Tongue (tissue), 2 donors: ENCODE measurements around the gene MIB2. TPM values are rescaled to one million over a fixed set of nuclear protein-coding genes. Genes with fewer than 3 reads are reported as not detected.
A peak's percentile ranks its signal among the peaks of the same experiment; 100 is the strongest.

Experiments
- DNase-seq: peaks from one replicate; pipeline ENCODE4 v3.0.0-alpha.2; 2015
- total RNA-seq: library from RNA; depleted of rRNA; stranded (reverse); fragments of >200 nt; gene quantifications from one replicate; pipeline ENCODE4 v1.2.3, GENCODE V29; 2014

Gene MIB2
- total RNA-seq, 1 donor from 2014 or later: 79.5 TPM

DNA sequence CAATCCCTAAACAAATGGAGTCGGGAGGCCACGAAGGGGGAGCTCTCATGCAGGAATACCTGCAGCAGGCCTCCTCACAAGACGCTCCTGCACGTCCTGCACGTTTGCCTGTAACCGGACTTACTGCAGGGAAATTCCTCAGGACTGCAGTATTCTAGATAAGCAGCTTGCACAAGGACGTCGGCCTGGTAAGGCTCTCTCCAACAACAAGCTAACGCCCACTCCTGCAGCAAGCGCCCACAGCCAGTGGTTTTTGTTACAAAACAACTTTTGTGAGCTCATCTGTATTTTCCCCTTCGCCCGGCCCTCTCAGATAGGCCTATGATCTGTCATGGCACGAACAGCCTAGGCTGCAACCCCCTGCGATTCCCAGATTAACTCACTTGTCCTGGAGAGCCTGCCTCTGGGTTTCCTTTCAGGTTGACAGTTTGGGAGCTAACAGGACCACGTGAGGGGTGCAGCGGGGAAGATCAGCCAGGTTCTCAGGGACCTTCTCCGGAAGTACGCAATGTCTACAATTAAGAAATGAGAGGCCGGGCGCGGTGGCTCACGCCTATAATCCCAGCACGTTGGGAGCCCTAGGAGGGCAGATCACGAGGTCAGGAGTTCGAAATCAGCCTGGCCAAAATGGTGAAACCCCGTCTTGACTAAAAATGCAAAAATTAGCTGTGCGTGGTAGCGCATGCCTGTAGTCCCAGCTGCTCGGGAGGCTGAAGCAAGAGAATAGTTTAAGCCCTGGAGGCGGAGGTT lies 921 bp upstream of the MIB2 start:
- peak; percentile 48 for DNase-seq

DNA sequence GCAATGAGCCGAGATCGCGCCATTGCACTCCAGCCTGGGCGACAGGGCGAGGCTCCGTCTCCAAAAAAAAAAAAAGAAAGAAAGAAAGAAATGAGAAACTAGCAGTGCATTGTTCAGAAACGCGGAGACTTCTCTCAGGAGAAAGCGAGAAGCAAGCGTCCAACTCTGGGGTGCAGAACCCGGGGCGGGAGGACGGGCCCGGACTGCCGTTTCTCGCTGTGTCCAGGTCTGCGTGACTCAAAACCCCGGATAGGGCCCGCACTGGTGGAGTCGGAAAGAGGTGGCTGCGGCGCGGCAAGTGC lies 395 bp upstream of the MIB2 start:
- no peak for DNase-seq

DNA sequence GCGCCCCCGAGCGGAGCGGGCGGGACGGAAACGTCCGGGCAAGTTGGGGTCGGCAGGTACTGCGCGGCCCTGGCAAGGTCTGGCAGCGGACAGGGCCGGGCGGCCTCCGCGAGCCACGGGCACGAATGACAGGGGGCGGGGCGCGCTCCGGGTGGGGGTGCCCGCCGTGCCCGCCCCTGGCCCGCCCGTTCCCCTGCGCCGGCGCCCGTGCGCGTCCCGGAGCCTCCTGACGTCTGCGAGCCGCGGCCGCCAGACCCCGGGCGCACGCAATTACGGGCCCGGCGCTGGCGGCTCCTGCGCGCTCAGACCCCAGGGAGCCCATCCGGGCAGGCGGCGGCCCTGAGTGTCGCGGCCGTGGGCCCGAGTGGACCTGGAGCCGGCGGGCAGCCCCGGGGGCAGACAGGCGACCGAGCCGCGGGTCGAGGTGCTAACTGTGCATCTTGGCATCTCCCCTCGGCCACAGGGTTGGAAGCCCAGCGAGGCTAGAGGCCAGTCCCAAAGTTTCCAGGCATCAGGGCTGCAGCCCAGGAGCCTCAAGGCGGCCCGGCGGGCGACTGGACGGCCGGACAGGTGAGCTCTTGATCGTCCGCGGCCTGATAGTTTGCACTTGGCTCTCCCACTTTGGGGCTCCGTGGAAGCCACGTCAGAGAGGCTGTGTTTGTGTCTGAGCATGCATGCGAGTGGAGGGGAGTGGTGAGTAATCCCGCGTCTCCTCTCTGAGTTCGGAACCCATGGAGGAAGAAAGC lies 918 bp downstream of the MIB2 start:
- peak; percentile 35 for DNase-seq

DNA sequence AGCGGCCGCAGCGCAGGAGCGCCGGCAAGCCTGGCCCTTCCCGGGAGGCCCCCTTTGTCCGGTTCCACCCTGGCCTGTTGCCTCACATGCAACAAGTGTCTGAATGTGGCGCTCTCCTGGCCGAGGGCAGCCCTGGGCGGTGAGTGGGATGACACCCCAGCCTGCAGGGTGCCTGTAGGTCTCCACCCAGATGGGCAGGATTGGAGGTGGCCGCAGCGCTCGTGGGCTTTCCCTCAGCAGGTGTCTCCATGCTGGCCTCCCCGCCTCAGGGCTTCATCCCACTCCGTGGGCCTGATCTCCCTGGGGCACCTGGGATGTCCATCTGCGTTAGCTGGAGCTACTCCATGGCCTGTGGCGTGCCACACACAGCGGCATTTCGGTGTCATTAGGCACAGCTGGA lies 1.5 kb downstream of the MIB2 start:
- DNase-seq: no peak

DNA sequence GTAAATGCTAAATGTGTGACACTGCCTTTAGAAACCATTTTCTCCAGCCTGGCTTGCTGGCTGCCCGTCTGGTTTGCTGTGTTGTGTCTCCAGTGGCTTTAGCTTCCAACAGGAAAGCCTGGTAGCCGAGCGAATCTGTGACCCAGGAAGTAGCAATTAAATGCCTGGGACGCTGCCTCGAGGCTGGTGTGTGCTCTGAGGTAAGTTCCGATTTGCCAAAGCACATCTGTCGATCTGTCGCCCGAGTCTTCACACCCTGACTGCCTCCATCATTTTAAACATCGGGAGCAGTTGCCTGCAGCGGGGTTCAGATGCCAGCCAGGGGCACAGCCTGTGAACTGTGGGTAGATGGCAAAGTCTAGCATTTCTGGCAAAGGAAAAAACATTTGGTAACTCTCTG lies 2.2 kb downstream of the MIB2 start:
- DNase-seq: no peak

DNA sequence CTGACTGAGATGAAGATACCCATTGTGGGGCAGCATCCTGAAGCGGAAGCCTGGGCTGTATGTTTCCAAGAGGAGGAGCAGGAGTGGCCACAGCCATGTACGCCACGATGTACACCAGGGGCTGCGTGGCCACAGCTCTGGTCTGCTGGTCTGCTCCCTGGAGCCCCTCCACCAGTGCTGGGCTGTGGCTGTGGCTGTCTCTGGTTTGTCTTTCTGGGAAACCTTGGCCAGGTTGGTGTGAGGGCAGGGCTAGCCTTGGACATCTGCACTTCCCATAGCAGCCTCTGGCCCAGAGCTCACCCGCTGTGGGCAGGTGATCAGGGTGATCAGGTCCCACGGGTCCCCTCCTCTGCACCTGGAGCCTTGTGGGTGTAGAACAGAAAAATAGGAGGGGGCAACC lies 2.6 kb downstream of the MIB2 start:
- DNase-seq: no peak

DNA sequence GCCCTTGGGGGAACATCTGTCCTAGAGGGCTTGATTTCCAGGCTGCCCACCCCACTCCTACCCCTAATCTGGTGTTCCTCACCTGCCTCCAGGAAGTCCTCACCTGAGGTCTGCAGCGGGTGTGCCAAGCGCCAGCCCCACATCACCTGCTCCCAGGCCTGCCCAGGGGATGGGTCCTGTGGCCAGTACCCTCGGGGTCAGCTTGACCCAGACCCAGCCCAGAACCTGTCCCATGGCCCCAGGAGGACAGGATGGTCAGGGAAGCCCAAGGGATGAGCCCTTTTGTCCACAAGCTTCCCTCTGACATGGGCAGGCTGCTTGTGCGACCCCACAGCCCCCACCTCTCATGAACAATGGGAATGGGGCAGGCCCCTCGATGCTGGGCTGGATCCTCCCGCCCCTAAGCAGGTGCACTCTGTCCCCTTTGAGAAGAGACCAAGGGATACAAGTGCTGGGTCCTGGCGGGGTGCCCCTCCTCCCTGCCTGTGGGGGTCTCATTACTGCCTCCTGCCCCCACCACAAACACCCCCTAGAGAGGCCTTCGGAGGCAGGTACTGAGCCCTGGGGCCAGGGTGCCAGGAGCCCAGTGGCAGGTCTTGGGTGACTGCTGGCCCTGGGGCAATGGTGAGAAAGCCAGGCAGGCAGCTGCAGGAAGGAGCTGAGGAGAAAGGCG lies 3.2 kb downstream of the MIB2 start:
- no peak for DNase-seq

DNA sequence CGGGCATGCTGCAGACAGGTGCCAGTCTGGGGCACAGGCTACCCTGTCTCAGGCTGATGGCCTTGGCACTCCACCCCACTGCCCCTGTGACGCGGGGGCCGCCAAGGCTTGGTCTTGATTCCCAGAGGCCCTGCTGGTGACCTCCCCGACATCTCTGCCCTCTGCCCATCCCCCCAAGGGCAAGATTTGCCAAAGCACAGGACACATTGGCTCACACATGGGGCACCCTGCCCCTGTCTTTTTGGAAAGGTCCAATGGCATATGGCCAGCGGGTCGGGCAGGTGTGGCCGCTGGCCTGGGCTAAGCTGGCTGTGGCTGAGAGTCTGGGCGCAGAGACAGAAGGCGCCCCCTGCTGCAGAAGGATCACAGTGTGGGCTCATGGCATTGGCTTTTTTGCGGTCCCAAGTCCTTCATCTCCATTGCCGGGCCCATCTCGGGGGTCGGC lies 4.6 kb downstream of the MIB2 start:
- no peak for DNase-seq

DNA sequence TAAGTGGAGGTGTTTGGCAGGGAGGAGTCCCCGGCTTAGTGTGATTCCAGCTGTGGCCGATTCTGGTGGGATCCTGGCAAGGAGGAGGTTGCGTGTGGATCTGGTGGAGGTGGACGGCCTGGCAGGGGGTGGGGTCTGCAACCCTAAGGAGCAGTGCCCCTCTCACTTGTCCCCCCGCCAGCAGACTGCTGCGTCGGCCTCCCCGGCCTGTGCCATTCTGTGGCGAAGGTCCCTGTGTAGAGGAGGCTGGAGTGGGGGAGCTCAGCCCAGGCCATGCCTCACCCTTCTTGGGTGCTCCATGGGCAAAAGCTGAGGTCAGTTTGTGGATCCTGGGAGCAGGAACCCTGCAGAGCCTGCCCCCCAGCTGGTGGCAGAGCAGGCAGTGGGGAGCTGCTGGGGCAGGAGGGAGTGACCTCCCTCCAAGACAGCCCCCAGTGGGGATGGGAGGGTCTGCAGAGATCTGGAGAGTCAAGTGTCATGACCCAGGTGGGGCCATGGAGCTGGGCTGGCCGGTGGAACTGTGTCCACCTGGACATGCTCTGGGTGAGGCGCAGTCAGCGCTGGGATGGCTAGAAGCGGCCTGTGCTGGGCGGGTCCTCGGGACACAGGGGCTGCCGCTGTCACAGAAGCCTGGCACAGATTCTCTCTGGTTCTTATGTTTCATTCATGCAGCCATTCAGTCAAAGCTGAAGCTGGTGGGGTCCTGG lies 5.3 kb downstream of the MIB2 start:
- peak; percentile 48 for DNase-seq

DNA sequence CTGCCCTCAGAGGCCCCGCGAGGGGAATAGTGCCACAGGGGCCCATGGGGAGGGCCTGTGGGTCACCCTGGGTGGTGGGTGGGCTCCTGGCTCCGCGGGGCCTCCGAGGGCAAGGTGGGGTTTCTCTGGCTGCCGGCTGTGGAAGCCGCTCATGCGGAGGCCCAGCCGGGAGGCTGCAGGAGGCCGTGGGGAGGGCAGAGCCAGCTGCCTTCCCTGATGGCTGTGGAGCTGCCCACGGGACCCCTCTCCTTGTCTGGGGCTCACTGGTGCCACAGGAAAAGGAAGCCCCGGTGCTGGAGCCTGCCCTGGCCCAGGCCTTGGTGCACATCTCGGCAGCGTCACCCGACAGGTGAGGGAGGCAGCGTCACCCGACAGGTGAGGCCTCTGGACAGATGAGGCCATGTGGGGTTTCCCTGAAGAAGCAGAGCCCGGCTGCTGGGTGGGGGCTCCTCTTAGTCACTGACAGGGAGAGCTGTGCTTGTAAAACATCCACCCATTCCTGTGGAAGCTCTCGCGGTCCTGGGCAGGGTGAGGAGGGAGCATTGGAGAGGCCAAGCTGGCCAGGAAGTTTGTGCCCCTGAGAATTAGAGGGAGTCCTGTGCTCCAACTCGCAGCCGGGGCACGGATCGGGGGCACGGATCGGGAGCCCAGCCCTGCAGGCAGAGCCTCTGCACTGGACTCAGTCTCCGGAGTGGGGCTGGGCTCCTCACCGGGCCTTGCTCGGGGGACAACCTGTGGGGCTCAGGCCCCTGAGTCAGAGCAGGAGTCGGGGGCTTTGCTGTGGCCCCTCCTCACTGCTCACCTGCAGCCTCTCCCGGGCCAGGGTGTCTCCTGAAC lies 6.1 kb downstream of the MIB2 start:
- no peak for DNase-seq

DNA sequence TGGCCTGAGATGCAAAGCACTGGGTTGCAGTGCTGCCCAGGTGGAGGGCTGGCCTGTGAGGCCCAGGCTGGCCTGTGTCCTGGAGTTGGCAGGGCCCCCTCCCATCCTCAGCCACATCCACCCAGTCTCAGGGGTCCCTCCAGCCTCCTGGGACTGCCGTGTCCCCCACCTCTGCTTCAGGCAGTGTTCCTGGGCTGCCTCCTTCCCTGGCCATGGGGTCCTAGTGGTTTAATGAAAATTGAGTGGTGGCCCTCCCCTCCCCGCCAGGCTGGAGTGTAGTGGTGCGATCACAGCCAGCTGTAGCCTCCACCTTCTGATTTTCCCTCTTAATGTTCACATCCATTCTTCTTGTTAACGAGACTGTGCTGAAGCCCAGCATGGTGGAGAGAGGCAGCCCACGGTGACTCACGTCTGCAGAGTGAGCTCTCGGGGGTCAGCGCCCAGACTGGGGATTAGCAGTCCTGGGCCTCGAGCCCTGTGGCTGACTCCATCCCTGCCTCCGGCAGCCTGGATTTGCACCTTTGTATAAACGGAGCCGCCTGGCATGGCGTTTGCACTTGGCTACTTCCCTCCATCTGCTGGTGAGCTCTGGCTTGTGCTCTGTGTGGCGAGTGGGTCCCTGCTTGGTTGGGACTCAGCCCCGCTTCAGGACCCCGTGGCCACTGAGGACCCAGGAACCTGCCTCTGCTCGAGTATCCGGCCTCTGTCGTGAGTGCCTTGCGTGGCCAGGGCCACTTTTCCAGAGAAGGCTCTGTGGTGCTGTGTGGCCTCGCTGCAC lies 6.9 kb downstream of the MIB2 start:
- DNase-seq: no peak

DNA sequence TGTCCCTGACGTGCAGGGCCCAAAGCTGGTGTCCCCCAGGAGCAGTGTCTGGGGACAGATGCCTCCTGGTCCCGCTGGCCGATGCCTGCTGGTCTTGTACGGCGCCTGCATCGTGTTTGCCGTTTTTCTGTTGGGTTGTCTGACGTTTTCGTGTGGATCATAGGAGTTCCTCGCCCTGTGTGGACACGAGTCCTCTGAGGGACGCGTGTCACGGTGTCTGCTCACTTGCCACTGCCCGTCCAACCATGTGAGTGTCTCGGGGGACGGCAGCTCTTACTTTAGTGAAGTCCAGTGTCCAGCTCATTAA lies 7.4 kb downstream of the MIB2 start:
- no peak for DNase-seq

DNA sequence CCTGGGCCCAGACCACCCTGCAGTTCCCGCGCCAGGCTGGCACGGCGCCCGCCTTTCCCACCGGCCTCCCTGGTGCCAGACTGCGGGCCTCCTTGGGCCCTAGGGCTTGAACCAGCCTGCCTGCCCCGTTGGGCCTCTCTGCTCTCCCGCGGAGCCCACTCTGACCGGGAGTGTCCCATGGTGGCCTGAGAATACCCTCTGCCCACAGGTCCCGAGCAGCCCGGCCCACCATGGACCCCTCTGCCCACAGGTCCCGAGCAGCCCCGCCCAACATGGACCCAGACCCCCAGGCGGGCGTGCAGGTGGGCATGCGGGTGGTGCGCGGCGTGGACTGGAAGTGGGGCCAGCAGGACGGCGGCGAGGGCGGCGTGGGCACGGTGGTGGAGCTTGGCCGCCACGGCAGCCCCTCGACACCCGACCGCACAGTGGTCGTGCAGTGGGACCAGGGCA lies 7.9 kb downstream of the MIB2 start:
- no peak for DNase-seq

DNA sequence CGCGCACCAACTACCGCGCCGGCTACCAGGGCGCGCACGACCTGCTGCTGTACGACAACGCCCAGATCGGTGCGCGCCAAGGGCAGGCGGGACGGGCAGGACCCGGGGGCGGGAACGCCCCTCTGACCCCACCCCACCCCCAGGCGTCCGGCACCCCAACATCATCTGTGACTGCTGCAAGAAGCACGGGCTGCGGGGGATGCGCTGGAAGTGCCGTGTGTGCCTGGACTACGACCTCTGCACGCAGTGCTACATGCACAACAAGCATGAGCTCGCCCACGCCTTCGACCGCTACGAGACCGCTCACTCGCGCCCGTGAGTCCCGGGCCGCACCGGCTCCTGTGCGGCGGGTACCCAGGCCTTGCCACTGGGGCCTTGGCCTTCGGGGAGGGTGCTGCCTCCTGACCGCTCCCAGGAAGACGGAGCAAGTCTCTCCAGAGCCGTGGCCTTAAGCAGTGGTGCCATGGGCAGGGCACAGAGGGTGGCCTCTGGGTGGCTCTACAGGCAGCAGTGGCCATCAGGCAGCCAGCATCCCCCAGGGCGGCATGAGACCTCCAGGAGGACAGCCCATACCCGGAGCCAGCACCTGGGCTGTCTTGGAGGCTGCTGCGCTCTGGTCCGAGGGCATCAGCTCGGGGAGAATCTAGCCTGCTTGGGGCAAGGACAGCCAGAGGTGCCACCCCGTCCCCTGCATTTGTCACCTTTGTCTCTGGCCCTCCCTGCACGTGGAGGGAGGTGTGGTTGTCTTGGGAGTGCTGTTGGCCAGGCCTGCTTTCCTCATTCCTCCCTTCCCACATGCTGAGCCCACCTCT lies 8.5 kb downstream of the MIB2 start:
- no peak for DNase-seq

DNA sequence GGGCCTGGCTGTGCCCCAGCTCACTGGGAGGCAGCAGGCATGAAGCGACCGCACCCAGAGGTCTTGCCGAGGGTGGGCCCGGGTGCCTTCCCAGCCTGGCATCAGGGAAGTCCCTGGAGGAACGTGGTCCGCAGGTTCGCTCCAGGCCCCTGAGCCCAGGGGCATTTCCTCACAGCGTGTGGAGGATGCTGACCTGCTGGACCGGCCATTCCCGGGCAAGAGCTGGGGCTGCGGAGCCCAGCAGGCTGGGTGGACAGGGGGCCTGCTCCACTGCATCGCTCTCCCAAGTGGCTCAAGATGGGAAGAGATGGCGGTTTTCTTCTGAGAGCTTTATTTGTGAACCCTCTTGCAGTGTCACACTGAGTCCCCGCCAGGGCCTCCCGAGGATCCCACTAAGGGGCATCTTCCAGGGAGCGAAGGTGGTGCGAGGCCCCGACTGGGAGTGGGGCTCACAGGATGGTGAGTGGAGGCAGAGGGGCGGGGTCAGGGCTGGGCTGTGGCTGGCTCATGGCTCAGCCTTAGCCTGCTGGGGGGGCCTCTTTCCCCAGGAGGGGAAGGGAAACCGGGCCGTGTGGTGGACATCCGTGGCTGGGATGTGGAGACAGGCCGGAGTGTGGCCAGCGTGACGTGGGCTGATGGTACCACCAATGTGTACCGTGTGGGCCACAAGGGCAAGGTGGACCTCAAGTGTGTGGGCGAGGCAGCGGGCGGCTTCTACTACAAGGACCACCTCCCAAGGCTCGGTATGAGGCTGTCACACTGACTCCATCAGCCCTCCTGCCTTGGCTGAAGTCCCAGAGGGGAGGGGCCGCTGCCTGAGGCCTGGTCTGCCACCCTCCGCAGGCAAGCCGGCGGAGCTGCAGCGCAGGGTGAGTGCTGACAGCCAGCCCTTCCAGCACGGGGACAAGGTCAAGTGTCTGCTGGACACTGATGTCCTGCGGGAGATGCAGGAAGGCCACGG lies 9.4 kb downstream of the MIB2 start:
- DNase-seq: peak; percentile 29

DNA sequence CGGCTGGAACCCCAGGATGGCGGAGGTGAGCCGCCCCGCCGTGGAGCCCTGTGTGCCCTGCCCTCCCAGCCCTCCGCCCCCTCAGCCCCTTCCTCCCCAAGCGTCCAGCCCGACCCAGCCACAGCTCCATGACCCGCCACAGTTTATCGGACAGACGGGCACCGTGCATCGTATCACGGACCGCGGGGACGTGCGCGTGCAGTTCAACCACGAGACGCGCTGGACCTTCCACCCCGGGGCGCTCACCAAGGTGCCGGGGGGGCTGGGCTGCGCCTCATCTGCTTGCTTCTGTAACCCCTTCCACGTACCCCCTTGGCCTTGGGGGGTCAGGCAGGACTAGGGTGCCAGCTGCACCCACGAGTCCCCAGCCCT lies 10.1 kb downstream of the MIB2 start:
- DNase-seq: no peak

DNA sequence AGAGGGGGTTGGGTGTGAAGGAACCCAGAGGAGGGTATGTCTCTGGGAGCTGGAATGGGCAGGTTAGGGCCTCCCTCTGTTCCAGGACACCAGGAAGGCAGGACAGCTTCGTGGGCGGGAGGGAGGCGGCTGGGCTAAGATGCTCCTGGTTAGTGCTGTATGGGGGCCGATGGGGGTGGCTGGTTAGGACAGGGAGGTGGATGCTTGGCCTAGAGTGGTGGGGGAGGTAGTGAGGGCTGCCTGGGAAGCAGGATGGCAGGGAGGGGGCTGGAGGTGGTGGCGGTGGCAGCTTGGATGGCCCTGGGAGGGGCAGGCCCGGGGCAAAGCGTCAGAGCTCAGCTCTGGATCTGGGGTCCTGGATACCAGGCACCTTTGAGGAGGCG lies 10.5 kb downstream of the MIB2 start:
- no peak for DNase-seq

DNA sequence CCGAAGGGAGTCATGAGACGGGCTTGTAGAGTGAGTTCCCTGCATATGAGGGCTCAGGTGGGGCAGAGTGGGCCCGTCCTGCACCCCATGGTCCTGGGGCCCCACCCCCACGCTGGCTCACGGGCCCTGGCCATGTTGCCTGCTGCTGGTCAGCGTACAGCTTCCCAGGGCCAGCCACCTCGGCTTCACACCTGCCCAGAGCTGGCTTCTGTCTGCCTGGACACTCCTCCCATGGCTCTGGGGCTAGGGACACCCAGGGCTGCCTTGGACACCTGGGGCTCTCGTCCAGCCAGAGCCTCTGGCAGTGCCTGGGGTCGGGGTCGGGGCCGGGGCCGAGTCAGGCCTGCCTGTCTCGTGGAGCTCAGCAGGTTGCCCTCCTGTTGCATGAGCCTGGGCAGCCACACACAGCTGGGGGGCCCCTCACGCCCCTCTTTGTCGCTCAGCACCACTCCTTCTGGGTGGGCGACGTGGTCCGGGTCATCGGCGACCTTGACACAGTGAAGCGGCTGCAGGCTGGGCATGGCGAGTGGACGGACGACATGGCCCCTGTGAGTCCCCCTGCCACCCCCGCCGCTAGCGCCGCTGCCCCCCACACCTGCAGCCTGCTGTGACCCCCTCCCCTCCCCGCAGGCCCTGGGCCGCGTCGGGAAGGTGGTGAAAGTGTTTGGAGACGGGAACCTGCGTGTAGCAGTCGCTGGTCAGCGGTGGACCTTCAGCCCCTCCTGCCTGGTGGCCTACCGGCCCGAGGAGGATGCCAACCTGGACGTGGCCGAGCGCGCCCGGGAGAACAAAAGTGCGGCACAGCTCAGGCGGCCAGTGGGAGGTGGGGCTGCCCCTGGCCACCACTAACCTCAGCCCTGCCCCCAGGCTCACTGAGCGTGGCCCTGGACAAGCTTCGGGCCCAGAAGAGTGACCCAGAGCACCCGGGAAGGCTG lies 11.2 kb downstream of the MIB2 start:
- no peak for DNase-seq
